Activated CD4-positive, alpha-beta T cell treated with anti-CD3 and anti-CD28 coated beads for 1 hour (primary cell): ENCODE results near the gene ENTPD1.
"Not testable (repeated sequence)": the region's sequence is repeated elsewhere in the genome, so short reads cannot be mapped to it uniquely, and the experiment has no call there.

Experiments
- DNase-seq: peaks from one replicate; pipeline ENCODE4 v3.0.0-alpha.2; 2020

ENTPD1 gene, protein sequence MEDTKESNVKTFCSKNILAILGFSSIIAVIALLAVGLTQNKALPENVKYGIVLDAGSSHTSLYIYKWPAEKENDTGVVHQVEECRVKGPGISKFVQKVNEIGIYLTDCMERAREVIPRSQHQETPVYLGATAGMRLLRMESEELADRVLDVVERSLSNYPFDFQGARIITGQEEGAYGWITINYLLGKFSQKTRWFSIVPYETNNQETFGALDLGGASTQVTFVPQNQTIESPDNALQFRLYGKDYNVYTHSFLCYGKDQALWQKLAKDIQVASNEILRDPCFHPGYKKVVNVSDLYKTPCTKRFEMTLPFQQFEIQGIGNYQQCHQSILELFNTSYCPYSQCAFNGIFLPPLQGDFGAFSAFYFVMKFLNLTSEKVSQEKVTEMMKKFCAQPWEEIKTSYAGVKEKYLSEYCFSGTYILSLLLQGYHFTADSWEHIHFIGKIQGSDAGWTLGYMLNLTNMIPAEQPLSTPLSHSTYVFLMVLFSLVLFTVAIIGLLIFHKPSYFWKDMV

DNA sequence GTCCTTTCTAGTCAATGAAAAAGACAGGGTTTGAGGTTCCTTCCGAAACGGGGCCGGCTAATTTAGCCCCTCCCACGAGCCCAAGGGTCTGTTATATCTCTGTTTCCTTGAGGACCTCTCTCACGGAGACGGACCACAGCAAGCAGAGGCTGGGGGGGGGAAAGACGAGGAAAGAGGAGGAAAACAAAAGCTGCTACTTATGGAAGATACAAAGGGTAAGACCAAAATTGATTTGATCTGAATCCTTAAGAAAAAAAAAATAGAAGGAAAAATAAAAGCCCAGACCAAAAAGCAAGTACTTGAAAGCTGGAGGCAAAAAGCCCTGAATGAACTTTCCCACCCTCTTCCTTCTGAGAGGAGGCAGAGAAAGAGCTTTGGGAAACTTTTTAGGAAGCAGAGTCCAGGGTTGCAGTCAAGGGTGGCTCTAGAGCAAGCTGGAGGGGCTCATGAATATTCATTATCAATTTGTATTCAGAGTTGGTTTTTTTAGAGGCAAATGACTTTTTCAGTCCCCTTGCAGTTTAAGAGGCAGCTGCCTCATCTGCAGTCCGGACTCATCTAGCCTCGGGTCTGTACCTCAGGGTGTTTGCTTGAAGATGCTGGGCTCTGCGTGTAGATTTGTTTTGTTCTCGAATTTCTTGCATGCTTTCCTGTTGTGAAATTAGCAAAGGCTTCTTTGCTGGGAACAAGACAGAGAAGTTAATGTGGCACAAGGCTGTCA is at the start of gene ENTPD1:
Gene ENTPD1 (plus strand): TSS at position 123 of the 721 bp plus-strand sequence. CDS start 77 bp downstream, at position 200.
- DNase-seq, result no peak

- DNase-seq, result no peak
Measured at GRCh38 chr10:95706573-95706972, 49.4 kb upstream of the ENTPD1 start.

DNA sequence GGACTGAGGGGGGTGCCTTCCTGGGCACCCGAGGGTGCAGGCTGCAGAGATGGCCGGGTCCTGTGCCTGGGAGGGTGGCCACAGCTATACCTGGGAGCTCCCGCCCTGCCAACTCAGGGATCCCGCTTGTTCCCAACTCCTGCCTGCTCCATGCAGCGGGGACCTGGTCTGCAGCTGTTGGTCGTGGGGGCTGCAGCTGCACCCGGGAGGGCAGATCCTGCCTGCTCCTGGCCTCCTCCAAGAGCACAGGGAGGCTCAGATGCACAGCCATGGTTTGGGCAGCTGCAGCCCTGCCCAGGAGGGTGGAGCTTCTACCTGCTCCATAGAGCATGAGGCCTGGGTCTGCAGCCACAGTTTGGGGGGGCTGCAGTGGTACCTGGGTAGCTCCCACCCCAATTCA is 49.0 kb upstream of the ENTPD1 start:
- DNase-seq, result no peak

- DNase-seq, result no peak
Measured at GRCh38 chr10:95711492-95711891, 44.5 kb upstream of the ENTPD1 start.

GRCh38 chr10:95716466-95716865 is 39.5 kb upstream of the ENTPD1 start:
- DNase-seq, result no peak

DNA sequence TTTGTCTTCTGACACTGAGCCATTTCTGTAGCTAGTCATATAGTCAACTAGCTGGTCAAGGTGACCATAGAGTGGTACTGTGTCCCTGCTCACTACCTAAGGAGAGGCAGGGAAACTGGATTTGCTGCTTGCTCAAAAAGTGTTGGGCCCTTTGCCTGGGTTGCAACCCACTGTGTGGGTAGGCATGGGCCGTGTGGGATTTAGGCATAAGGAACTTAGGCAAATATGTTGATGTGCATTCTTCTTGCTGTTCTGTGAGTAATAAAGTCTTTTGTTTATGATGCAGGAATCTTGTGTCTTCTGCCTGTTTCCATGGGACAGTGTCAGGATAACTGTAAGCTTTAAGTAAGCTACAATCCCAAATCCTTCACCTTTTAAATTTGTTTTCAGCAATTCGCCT is 39.1 kb upstream of the ENTPD1 start:
- no peak for DNase-seq

DNA sequence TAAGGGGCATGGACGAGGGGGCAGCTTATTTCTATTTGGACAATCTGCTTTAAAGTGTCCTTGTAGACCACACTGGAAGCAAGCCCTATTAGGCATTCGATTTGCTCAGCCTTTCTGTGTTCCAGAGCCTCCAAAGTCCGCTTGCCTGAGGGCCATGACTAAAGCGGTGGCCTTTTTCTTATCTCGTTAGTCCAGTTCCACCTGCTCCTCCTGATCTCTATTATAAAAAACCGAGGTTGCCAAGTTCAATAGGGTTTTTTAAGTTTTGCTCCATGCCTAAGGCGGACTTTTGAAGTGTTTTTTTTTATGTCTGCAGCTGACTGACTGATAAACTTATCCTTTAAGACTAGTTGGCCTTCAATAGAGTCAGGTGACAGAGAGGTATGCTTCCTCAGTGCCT is 35.2 kb upstream of the ENTPD1 start:
- DNase-seq, result not testable (repeated sequence)

GRCh38 chr10:95722496-95722895 is 33.5 kb upstream of the ENTPD1 start:
- not testable (repeated sequence) for DNase-seq

DNA sequence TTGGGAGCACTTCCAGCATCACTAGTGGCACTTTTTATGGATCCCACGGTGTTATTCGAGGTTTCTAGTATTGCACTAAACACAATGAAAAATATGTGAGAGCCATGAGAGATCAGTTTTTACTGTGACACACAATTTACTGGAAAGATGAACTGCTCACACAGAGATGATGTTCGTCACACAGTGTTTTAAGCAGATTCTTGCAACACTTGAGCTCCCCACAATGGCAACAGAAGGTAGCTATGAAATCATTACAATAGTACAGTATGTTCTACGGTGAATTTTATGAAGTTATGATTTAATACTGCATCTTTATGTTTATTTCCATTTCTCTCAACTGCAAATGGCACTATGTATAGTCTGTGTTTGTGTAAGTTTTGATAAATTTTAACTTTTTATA is 27.4 kb upstream of the ENTPD1 start:
- DNase-seq, result no peak

GRCh38 chr10:95729323-95730055 is 26.5 kb upstream of the ENTPD1 start:
- no peak for DNase-seq

DNA sequence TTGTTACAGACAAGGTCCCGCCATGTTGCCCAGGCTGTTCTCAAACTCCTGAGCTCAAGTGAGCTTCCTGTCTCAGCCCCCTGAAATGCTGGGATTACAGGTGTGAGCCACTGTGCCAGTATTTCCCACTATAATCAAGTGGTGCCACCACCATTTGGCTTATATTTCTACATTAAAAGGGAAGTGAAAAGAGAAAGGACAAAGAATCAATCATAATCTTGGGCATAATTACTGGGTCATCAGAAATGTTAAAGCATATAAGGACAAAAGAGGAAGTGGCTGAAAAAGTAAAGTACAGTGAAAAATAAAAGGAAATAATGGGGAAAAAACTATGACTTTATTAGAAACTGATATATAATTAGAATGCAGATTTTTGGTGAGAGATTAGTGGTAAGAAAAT is 25.7 kb upstream of the ENTPD1 start:
- DNase-seq, result no peak

- DNase-seq, result not testable (repeated sequence)
Measured at GRCh38 chr10:95732907-95733306, 23.1 kb upstream of the ENTPD1 start.

- DNase-seq, result no peak
Measured at GRCh38 chr10:95739056-95739455, 16.9 kb upstream of the ENTPD1 start.

DNA sequence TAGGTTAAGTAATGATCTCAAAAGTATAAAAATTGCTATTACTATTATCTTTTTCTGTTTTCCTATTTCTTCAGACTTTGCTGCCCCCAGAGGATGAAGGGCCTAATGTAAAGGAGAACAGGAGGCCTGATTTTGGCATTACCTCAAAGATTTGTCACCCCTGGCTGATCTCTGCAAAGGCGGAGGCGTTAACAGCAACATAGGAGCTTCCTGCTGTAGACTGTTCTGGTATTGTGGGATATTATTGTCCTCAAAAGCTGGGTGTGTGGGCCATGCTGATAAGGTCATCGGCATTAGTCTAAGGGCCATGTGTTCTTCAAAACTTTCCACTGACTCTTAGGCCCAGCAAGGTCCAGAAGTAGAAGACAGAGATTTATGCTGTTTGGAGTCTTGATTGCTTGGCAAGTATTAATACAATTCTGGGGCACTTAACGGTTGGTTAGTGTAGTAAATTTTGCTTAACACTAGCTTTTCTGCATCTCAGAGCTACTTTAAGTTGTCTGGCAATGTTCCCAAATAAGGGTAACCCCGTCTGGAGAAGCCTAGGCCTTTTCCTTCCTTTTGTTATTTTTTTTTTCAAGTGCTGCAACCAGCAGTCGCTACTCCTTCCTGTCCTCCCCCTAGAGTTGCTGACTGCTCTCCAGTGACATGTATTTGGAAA is 14.0 kb upstream of the ENTPD1 start:
- no peak for DNase-seq

- no peak for DNase-seq
Measured at GRCh38 chr10:95742485-95742884, 13.5 kb upstream of the ENTPD1 start.

- no peak for DNase-seq
Measured at GRCh38 chr10:95742962-95743535, 12.9 kb upstream of the ENTPD1 start.

GRCh38 chr10:95745501-95745900 is 10.5 kb upstream of the ENTPD1 start:
- DNase-seq, result no peak

DNA sequence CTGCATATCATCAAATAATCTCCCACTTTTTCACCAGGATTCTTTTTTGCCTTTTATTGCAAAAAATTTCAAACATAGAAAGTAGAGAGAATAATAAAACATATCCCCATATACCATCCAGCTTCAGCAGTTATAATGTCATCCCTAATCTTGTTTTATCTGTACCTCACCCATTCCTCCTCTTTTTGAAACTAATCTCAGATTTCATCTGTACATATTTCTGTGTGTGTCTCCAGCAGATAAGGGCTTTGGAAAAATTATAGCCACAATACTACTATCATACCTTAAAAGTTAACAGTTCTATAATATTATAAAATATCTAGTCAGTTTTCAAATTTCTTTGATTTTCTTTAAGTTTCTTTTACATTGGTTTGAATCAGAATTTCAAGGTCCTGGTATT is 7.6 kb upstream of the ENTPD1 start:
- DNase-seq, result no peak

DNA sequence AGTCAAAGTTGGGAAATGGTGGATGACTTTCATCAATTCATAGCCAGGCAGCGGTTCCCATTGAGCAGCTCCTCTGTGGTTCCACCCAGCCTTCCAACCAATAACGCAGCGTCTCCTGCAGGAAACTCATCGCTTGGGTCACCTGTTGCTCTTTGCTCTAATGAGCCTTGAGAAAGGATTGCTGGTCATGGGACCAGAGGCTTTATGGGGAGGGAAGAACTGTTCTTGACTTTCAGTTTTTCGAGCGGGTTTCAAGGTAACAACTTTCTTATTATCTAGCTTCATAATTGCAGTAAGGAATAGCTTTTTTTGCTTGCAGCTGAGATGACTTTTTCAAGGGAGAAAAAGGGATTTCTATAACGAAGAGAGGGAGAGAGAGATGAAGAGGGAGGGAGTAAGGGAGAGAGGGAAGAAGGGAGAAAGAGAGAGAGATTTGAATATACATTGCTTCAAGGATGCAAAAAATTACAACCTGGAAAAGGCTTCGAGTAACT is 405 bp upstream of the ENTPD1 start:
- no peak for DNase-seq

GRCh38 chr10:95756809-95757684 is 1.1 kb downstream of the ENTPD1 start:
- DNase-seq, result no peak

- no peak for DNase-seq
Measured at GRCh38 chr10:95758351-95759025, 2.5 kb downstream of the ENTPD1 start.
